ENCODE measurements around the gene S100A6.
A peak's percentile ranks its signal among the peaks of the same experiment; 100 is the strongest.

GRCh38 chr1:153568367-153569099, 32.7 kb upstream of the S100A6 start:
- TF ChIP-seq CTCF (IDR thresholded peaks at IDR 0.05) (peak; percentile 95 to 100 (median 98)), POLR2A (IDR thresholded peaks at IDR 0.05) (peak in 1 of 2 donors; percentile 38)

Data from heart left ventricle (tissue), 13 donors.